SW 1271 (cell line): ENCODE measurements around the gene HS6ST3.
"Not testable (repeated sequence)": the region's sequence is repeated elsewhere in the genome, so short reads cannot be mapped to it uniquely, and the experiment has no call there.

Experiments
- DNase-seq, 2 experiments: peaks; one replicate each; lab custom pipeline; 2025; lab: John Stamatoyannopoulos, UW

The HS6ST3 gene

DNA sequence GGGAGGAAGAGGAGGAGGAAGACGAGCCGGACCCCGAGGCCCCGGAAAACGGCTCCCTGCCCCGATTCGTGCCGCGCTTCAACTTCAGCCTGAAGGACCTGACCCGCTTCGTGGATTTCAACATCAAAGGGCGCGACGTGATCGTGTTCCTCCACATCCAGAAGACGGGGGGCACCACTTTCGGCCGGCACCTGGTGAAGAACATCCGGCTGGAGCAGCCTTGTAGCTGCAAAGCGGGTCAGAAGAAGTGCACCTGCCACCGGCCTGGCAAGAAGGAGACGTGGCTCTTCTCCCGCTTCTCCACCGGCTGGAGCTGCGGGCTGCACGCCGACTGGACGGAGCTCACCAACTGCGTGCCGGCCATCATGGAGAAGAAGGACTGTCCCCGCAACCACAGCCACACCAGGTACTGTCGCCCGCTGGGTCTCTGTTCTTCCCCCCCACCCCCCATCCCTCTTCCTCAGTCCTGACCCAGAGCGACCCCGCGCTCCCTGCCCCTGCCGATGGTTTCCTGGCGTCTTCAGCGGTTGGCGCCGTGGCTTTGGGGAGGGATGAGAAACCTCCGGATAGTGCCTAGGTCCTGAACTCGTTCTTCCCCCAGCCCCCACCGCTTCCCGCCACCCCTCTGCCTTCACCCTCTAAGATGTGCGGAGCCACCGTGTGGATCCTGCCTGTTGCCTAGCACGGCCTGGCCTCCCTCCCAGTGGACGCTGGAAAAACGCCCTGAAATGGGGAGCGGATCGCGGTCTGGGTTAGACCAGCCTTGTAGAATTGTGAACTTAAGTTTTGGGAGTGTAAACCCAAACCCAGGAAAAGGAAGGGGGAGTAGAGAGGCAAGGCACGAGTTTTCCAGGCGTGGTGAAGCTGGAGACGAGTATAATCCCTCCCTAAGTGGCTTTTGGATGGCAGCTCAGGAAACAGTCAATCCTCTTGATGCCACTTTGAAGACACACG lies 1.5 kb downstream of the HS6ST3 start:
- no peak for DNase-seq

DNA sequence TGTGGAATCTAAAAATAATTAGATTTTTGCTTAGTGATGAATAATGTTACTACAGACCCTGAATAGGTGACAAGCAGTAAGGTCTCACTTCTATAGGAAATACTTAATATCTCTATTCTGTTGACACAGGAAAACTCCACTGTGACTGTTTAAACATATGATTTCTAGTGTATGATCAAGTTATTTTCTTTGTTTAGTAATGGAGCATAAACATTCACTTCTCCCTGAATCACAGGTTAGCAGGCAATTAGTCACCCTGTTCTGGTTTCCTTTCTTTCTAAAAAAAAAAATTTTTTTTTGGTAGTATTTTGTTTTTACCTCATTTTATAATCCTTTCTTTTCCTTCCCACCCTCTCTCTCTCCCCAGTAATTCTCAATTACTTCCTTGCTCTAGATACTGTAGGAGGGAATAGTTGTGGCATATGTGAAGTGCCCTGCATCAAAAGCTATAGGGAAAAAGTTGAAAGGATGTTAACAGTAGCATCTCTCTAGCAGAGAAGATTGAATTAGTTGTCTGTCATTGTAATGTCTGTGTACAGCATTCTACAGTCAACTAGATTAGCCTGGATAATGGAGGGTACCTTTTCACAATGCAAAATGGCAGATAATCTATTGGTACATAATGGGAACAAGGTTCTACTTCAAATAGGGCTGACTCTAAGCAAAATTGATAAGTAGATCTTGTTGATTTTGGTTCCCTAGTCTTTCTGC lies 3.5 kb downstream of the HS6ST3 start:
- DNase-seq = no peak

DNA sequence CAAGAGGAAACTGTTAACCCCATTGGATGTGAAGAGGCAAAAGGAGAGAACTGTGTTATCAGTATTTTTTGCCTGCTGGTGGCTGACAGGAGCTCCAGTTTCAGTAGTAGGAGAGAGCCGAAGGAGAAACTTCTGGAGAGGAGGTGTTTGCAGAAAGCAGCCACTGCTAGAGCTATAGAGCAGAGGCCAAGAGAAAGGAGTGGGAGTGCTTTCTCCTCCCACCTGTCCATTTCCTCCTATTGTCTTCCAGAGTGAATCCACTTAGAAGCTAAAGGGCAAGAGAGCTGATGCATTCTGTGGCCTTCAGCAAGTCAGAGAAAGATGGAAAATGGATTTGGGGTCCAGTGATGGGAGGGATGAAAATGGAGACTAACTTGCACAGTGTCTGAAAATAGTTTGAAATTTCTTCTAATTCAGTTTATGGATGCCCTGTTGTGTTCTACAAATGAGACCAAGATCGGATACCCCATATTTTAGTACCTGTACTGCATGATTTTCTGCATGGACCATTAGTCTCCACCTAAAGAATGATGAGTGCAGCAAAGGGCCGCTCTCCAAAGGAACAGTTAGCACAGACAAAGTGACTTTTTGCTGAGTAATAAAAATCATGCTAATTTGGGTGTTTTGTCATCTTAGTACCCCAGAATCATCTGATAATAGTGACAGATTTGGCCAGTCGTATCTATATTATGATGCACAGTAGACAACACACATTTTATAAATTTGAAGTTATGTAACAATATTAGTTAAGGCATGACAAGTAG lies 10.7 kb downstream of the HS6ST3 start:
- DNase-seq = no peak

DNA sequence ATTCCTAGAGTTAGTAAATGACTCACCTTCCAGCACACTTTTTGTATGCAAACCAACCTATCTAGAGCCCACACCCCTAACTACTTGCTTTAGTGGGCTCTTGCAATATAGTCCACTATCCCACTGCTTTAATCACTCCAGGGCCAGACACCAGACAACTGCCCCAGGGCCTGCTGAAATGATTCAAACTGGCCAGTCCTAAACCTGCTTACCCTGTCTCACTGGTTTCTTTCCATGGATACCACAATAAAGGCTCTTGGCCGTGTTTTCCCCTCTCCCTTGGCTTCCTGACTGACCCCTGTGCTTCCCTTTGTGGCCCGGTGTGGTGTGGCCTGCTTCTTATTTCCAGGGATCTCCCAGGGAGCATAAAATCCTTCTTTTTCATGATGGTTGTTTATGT lies 14.6 kb downstream of the HS6ST3 start:
- DNase-seq = no peak

DNA sequence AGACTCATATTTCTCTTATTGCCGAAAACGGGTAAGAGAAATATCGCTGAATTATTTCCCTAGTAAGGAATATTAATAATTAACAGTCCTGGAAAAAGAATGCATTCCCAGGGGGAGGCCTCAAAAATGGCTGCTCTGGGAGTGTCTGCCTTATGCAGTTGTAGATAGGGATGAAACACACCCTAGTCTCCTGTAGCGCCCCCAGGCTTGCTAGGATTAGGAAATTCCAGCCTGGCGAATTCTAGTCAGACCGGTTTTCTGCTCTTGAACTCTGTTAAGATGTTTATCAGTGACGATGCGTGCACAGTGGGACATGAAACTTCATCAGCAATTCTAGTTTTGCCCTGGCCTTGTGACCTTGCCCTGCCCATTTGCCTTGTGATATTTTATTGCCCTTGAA lies 18.2 kb downstream of the HS6ST3 start:
- DNase-seq = not testable (repeated sequence)

DNA sequence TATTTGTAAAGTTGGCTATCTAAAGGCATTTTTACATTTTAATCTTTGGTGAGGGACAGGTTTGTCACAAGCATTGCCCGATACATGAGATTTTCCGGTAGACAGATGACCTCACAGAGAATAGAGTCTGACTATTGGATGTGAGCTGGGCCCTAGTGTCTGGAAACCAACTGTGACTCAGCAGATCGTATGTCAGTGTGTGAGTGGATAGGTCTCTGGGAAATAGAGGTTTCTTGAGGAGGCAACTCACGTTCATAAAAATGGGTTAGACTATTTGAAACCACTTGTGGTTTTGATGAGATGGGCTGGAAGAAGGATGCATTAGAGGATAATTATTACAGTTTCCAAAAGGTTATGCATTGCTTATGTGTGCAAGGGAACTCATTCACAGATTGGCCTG lies 19.2 kb downstream of the HS6ST3 start:
- DNase-seq = no peak

DNA sequence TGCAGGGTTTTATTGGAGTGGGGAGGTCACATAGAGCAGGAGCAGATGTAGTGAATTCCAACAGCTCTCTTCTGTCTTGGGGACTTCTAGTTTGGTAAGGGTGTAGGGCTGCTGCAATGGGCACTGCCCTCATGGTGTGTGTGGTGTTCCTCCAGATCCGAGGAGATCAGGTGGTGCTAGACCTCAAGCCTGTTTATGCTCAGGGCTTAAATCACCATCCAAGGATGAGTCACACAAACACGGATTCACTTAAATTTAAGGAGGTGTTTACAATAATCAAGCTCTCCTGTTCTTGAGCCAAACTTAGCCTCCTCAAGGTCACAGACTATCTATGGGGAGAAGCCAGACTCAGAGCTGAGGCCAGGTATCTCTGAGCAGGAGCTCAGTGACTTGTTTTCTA lies 23.0 kb downstream of the HS6ST3 start:
- DNase-seq = no peak

DNA sequence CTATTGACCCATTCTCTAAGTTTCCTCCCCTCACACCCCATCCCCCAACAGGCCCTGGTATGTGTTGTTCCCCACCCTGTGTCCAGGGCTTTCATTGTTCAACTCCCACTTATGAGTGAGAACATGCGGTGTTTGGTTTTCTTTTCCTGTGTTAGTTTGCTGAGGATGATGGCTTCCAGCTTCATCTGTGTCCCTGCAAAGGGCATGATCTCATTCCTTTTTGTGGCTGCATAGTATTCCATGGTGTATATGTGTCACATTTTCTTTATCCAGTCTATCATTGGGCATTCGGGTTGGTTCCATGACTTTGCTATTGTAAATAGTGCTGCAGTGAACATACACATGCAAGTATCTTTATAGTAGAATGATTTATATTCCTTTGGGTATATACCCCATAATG lies 25.5 kb downstream of the HS6ST3 start:
- DNase-seq = not testable (repeated sequence)

DNA sequence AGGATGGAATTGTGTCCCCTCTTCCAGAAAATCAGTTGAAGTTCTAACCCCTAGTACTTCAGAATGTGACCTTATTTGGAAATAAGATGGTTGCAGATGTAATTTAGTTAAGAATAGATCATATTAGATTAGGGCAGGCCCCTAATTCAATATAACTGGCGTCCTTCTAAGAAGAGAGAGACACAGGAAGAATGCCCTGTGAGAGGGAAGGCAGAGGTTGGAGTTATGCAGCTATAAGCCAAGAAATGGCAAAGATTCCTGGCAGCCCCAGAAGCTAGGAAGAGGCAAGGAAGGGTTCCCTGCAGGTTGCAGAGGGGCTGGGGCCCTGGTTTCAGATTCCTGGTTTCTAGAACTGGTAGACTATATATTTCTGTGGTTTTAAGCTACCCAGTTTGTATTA lies 30.0 kb downstream of the HS6ST3 start:
- DNase-seq = no peak

DNA sequence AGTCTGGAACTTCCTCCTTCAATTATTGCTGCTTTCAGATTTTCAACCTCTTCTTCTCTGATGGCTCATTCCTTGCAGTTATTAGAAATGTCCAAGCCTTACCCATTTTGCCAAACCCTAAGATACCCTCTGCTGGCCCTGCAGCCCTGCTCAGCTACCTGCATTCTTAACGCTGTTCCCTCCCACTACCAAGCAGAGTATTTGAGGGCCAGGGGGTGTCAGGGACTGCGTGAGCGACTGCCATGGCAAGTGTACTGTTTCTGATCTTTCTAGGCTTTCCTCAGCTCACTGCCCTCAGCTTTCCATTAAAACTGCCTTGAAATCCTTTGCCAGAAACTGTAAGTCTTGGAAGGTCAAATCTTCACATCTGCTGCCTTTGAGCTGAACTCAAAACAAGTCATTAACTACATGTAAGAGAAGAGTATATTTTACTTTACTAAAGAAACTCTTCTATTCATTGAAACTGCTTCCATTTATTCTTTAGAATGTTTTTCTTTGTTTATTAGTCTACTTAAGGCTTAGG lies 41.0 kb downstream of the HS6ST3 start:
- no peak for DNase-seq

DNA sequence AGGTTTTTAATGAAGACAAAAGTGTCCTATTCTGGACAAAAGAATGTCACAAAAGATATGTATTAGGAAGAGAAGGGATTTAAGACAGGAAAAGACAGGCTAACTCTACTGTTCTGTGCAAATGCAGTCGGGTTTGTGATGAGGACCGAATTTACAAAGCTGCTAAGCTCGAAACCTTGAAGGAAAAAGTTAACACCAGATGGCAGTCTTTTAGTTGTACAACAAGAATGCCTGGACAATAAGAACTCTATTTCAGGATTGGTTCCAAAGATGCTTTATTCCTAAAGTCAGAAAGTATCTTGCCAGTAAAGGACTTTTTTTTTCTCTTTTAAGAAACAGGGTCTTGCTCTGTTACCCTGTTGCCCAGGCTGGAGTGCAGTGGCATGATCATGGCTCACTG lies 51.1 kb downstream of the HS6ST3 start:
- DNase-seq = peak in 1 of 2 experiments; percentile 18

DNA sequence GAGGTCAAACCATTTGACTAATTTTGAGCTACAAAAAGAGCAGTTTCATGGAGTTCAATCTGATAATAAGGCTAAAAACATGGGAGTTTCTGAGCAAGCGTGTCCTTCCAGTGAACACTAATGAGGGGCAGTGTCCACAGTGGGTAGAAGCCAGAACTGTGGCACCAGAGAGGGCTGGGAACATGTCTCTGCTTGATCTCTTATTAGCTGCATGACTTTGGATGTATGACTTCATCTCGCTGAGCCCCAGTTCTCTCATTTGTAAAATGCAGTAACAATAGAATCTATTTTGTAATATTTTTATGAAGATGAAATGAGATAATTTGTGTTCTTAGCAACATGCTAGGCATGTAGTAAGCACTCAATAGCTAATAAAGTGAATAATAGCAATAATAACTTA lies 69.8 kb downstream of the HS6ST3 start:
- no peak for DNase-seq

DNA sequence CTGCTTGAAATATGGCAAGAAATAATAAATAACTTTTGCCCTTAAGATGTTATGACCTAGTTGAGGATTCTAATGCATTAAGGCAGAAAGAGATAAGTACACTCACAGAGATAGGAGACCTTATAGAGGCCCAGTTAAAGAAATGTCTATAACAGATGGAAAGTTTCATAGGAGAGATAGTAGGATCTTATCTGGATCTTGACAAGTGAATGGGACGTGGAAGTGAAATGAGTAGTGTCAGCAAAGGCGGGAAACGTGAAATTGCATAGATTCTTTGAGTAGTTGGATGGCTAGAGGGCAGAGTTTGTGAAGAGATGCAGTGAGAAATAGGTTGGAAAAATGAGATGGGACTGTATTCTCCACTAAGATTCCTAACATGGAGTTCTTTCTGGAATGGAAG lies 71.2 kb downstream of the HS6ST3 start:
- DNase-seq = no peak

DNA sequence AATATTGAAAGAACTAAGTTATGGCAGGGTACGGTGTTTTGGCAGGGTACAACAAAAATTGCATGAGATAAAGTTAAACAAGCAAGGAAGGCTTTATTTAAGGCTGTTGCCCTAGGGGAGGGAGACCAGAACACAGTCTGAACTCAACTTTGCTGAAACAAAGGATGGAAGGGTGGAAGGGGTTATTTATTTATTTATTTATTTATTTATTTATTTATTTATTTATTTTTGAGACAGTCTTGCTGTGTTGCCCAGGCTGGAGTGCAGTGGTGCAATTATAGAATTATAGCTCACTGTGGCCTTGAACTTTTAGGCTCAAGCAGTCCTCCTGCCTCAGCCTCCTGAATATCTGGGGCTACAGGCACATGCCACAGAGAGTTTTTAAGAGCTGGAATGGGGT lies 75.9 kb downstream of the HS6ST3 start:
- no peak for DNase-seq

DNA sequence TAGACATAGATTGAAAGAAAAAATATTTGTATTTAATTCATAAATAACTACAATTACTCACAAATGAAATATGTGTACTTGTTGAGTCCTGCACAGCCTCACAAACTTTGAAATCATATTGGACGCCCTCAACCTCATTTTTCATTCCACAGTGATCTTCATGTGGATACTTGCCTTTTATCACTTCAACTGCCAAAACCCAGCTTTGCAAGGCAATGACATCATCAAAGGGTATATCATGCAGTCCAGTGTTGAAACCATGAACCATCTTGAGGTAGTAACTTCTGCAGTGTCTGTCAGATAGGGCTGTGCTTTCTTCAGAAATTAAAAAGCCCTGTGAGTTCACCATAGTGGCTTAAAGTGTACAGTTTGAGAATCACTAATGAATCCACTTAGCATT lies 82.2 kb downstream of the HS6ST3 start:
- no peak for DNase-seq

DNA sequence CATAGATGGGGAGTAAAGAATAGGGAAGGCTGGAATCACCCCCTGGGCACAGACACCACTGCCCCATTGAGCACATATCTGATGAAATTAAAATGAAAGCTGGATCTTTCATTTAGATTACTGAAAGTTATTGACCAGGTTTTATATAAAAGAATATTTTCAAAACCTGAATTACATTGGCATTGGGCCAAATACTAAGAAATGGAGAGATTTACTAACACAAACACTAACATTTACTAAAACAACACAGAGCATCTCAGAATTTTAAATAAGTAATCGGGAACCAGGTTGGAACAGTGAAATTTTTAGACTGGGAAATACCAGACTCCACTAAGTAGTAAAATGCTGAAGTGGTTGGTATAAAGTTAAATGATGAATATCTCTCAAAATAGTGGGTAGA lies 88.9 kb downstream of the HS6ST3 start:
- no peak for DNase-seq

DNA sequence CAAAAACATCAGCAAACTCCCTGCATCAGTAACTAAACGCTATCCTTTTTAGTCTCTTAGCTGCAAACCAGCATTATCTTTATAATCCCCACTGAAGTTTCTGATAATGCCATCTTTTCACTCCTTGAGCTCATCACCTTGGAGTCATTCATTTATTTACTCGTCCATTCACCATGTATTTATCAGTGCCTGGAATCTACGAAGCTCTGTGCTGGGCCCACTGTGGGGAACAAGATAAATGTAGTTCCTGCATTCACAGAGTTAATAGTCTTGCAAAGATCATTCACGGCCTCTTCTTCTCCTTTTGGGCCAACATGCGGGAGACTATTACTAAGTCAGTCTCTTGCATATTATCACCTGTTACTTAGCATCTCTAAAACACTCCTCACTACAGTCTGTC lies 89.4 kb downstream of the HS6ST3 start:
- no peak for DNase-seq

DNA sequence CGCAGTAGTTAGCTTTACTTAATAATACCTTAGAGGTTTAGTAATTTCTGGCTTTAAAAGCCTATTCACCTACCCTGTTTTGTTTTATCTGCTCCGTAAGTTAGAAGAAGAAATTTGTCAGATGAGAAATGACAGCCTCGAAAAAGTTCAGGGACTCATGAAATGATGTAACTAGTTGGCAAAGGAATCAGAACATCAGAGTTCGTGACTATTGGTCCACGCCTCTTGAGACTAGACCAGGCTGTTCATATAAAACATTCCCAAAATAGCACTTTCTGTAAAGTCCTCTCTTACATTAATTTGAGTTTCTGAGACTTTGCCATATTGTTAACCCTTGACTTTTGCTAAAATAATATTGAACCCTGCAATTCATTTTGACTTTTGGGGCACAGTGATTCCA lies 92.0 kb downstream of the HS6ST3 start:
- DNase-seq = no peak

DNA sequence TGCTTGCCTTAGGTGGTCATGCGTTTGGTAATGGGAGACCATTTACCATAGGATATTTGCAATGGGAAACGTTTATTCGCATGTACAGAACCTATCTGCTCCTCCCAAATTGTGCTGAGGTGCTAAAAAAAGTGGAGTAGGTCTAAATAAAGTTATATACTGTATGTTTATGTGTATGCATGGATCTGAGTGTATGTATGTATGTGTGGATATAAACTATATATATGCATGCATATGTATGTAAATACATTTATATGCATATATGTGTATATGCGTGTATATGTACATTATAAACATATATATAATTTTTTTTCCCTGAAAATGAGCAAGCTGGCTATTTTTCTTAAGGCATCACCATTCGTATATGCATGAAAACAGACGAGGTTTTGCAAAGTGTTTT lies 95.9 kb downstream of the HS6ST3 start:
- DNase-seq = no peak

DNA sequence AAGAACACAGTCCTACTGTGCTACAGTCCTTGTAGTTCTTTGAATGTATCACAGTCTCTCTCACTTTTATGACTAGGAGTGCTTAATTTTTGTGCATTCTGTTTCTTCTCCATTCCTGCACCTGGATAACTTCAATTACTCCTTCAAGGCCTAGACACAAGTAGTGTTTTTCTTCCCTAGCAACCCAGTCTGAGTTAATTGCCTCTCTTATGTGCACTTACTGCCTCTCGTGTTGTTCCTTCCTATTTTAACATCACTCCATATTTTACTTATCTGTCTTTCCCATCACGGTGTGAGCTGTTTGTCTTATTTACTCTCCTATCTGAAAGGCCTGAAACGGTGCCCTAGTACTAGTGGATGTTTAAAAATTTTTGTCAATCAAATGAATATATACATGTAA lies 101.5 kb downstream of the HS6ST3 start:
- no peak for DNase-seq

DNA sequence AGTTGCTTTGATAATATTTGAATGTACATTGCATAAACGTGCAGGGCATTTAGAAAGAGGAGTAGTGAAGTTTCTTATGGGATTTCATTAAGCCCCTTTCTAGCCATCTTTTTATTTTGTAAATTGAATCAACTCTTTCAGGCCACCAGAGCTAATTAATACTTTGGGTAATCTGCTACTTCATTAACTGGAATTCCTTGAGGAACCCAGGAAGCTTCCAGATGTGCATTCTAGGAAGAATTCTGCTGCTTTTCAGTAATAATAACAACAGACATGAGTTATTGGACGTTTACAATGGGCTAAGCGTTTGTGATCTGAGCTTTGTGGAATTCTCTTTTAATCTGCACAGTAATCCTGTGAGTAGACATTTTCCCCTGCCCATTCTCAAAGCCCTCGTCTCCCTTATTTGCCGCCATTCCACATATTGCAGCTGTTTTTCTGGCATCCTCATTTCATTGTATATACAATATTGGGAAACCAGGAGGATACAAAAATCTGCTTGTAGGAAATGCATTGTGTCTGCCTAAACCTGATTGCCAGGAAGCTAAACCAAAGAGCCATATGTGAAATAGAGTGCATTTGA lies 103.9 kb downstream of the HS6ST3 start:
- DNase-seq = no peak

DNA sequence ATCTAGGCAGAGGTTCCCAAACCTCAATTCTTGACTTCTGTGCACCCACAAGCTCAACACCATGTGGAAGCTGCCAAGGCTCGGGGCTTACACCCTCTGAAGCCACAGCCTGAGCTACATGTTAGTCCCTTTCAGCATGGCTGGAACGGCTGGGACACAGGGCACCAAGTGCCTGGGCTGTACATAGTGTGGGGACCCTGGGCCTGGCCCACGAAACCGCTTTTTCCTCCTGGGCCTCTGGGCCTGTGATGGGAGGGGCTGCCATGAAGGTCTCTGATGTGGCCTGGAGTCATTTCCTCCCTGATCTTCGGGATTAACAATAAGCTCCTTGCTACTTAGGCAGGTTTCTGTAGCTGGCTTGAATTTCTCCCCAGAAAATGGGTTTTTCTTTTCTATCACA lies 108.1 kb downstream of the HS6ST3 start:
- no peak for DNase-seq
